HG03575 (cell line): ENCODE measurements around the gene HOXB3.

Experiments used
- ATAC-seq: cut with Tn5 transposase; IDR thresholded peaks from one replicate; pipeline ENCODE4 v1.9.1; 2021; ENCODE audit not compliant: unreplicated experiment, insufficient number of reproducible peaks, low FRiP score; ENCODE audit errors: extremely low read depth

HOXB3 gene

GRCh38 chr17:48576479-48577309 lies 13.3 kb downstream of the HOXB3 start:
- ATAC-seq = no peak

GRCh38 chr17:48575673-48576478 lies 14.2 kb downstream of the HOXB3 start:
- ATAC-seq = no peak

GRCh38 chr17:48575066-48575582 lies 14.9 kb downstream of the HOXB3 start:
- no peak for ATAC-seq

GRCh38 chr17:48574505-48575065 lies 15.5 kb downstream of the HOXB3 start:
- ATAC-seq = no peak

- no peak for ATAC-seq
Measured at GRCh38 chr17:48571826-48572417, 18.1 kb downstream of the HOXB3 start.

- ATAC-seq = no peak
Measured at GRCh38 chr17:48571024-48571818, 18.8 kb downstream of the HOXB3 start.

- ATAC-seq = no peak
Measured at GRCh38 chr17:48570325-48571023, 19.6 kb downstream of the HOXB3 start.

GRCh38 chr17:48569674-48570324 lies 20.2 kb downstream of the HOXB3 start:
- ATAC-seq = no peak

- no peak for ATAC-seq
Measured at GRCh38 chr17:48569240-48569582, 20.8 kb downstream of the HOXB3 start.

- no peak for ATAC-seq
Measured at GRCh38 chr17:48568499-48569239, 21.4 kb downstream of the HOXB3 start.

- no peak for ATAC-seq
Measured at GRCh38 chr17:48567646-48568354, 22.2 kb downstream of the HOXB3 start.

- ATAC-seq = no peak
Measured at GRCh38 chr17:48567209-48567608, 22.8 kb downstream of the HOXB3 start.

GRCh38 chr17:48566717-48567116 lies 23.3 kb downstream of the HOXB3 start:
- no peak for ATAC-seq

- ATAC-seq = no peak
Measured at GRCh38 chr17:48565925-48566710, 23.9 kb downstream of the HOXB3 start.

GRCh38 chr17:48565022-48565554 lies 25.0 kb downstream of the HOXB3 start:
- ATAC-seq = no peak
